ENCODE measurements around the gene PRDM11.
A peak's percentile ranks its signal among the peaks of the same experiment; 100 is the strongest.

PRDM11 gene

GRCh38 chr11:45187375-45187774, 40.9 kb downstream of the PRDM11 start:
- no peak overlapping the region for H3K4me3 ChIP-seq (replicated peaks; ENCODE audit: low read depth, low read length)
- no peak for DNase-seq (ENCODE audit: low read depth)
- TF ChIP-seq, protein P1, sequence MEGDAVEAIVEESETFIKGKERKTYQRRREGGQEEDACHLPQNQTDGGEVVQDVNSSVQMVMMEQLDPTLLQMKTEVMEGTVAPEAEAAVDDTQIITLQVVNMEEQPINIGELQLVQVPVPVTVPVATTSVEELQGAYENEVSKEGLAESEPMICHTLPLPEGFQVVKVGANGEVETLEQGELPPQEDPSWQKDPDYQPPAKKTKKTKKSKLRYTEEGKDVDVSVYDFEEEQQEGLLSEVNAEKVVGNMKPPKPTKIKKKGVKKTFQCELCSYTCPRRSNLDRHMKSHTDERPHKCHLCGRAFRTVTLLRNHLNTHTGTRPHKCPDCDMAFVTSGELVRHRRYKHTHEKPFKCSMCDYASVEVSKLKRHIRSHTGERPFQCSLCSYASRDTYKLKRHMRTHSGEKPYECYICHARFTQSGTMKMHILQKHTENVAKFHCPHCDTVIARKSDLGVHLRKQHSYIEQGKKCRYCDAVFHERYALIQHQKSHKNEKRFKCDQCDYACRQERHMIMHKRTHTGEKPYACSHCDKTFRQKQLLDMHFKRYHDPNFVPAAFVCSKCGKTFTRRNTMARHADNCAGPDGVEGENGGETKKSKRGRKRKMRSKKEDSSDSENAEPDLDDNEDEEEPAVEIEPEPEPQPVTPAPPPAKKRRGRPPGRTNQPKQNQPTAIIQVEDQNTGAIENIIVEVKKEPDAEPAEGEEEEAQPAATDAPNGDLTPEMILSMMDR (IDR thresholded peaks at IDR 0.05; ENCODE audit: low read length, missing control alignments): no peak

DNA sequence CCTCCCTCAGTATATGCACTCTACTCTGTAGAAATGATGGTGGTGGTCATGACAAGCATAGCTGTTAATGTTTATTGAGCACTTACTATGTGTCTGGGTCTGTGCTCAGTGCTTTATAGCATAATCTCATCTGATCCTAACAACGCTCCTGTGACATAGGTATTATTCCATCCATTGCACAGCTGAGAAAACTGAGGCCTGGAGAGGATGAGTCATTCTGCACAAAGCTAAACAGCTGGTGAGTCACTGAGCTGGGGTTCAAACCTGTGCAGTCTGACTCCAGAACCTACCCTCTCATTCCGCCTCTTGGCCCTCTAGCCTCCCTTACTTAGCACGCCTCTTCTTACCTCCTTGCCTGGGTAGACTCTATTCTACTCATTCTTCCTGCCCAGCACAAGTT, 41.7 kb downstream of the PRDM11 start:
- H3K4me3 ChIP-seq (replicated peaks; ENCODE audit: low read depth, low read length): no peak overlapping the region
- TF ChIP-seq, protein P1 (IDR thresholded peaks at IDR 0.05; ENCODE audit: low read length, missing control alignments): no peak
- DNase-seq (ENCODE audit: low read depth): no peak

- TF ChIP-seq, protein P1 (IDR thresholded peaks at IDR 0.05; ENCODE audit: low read length, missing control alignments): no peak
- DNase-seq (ENCODE audit: low read depth): no peak
- no peak overlapping the region for H3K4me3 ChIP-seq (replicated peaks; ENCODE audit: low read depth, low read length)
Observed at GRCh38 chr11:45189230-45189629, 42.8 kb downstream of the PRDM11 start.

DNA sequence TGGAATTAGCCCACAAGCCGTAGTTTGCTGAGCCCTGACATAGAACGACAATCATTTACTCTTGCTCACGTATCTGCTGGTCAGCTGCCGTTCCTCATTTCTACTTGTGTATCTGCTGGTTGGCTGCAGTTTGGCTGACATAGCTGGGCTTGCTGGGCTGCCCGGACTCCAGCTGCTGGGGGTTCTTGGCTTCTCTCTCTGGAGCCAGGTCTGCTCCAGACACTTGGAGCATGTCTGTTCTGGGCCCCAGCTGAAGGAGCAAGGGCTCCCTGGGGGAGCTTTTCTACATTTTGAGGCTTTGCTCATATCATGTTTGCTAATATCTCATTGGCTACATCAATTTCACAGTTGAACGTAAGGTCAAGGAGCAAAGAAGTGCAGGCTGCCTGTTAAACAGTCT, 47.3 kb downstream of the PRDM11 start:
- DNase-seq (ENCODE audit: low read depth): no peak
- TF ChIP-seq, protein P1 (IDR thresholded peaks at IDR 0.05; ENCODE audit: low read length, missing control alignments): no peak

GRCh38 chr11:45204761-45205160, 58.3 kb downstream of the PRDM11 start:
- peak; percentile 29 for DNase-seq (ENCODE audit: low read depth)
- H3K4me3 ChIP-seq (replicated peaks; ENCODE audit: low read depth, low read length): no peak overlapping the region
- TF ChIP-seq, protein P1 (IDR thresholded peaks at IDR 0.05; ENCODE audit: low read length, missing control alignments): peak; percentile 40

More for the DNA sequence above, 47.3 kb downstream of the PRDM11 start:
- no peak overlapping the region for H3K4me3 ChIP-seq (replicated peaks; ENCODE audit: low read depth, low read length)

DNA sequence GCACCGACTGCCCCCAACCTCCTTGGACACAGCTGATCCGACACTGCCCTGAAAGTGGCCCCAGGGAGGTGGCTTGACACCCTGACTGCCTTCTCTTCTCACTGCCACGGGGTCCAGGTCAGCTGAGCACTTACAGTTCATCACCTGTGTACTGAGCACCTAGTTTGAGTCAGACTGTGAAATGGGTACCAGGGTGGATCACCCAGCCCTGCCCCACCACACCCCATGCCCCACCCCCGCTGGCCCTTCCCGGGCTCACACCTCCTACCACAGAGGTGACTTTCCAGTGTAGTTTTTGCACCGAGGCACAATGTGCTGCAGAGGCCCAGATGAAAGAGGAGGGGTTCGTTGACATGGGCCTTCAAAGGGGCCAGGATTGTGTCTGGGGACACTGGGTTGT, 59.5 kb downstream of the PRDM11 start:
- no peak for DNase-seq (ENCODE audit: low read depth)
- no peak overlapping the region for H3K4me3 ChIP-seq (replicated peaks; ENCODE audit: low read depth, low read length)
- TF ChIP-seq, protein P1 (IDR thresholded peaks at IDR 0.05; ENCODE audit: low read length, missing control alignments): no peak

GRCh38 chr11:45208135-45208534, 61.7 kb downstream of the PRDM11 start:
- no peak overlapping the region for H3K4me3 ChIP-seq (replicated peaks; ENCODE audit: low read depth, low read length)
- DNase-seq (ENCODE audit: low read depth): no peak
- TF ChIP-seq, protein P1 (IDR thresholded peaks at IDR 0.05; ENCODE audit: low read length, missing control alignments): no peak

Measured in fibroblast of pulmonary artery (primary cell).